Measurements from ENCODE around the gene CRY1. TPM values are rescaled to one million over a fixed set of nuclear protein-coding genes. Genes with fewer than 3 reads are reported as not detected.

Gene CRY1
- total RNA-seq, 2 experiments from 2014 or later: 26.6 to 27.8 TPM

DNA sequence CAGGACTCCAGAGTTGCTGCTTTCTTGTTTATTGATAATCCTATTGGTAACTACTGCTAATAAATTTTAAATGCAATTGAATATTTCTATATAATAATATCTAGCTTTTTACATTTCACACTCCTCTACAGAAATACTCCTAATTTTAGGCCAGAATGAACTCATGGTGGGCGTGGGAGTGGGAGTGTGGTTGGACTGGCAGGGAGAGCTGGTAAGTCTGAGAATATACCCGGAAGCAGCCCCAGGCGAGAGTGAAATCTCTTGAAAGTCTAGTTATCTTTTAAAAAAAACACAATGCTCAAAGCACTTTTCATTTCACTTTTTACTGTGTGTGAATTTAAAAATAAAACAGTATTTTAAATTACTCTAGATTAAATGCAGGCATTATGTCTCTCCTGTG, 132.9 kb downstream of the CRY1 start:
- Mint-ChIP-seq H3K4me3 (no peak overlapping the region), H3K27me3 (no peaks in the 10 kb centered on the region), H3K4me1 (ENCODE audit: low read depth) (peaks cover 46% of the 10 kb centered on the region), H3K9me3 (no peaks in the 10 kb centered on the region), H3K27ac (no peak overlapping the region), H3K36me3 (ENCODE audit: low read depth) (peaks cover 15% of the 10 kb centered on the region)
- intact Hi-C loops (cut with micrococcal nuclease): no loop called here
- no peak for TF ChIP-seq CTCF (IDR thresholded peaks at IDR 0.05)
- ChIA-PET POLR2A (no interaction called here), CTCF (interaction anchor here (1.7 kb wide), 1 partner anchor 10 kb away, joined by 8 read pairs; no protein-coding TSS in a partner anchor)
- DNase-seq (no peak), ATAC-seq (no peak)

GRCh38 chr12:106957583-106957982, 135.8 kb downstream of the CRY1 start:
- H3K9me3 Mint-ChIP-seq: no peaks in the 10 kb centered on the region
- H3K27ac Mint-ChIP-seq: peak overlapping the region; percentile 95
- TF ChIP-seq CTCF (IDR thresholded peaks at IDR 0.05): no peak
- peaks cover 32% of the 10 kb centered on the region for H3K4me1 Mint-ChIP-seq (ENCODE audit: low read depth)
- peak overlapping the region; percentile 96 for H3K4me3 Mint-ChIP-seq
- no peak for ATAC-seq
- no peak for DNase-seq
- ChIA-PET POLR2A (no interaction called here), CTCF (interaction anchor here (1.0 kb wide), 1 partner anchor 19 kb away, joined by 3 read pairs; no protein-coding TSS in a partner anchor)
- H3K27me3 Mint-ChIP-seq: no peaks in the 10 kb centered on the region
- peaks cover 16% of the 10 kb centered on the region for H3K36me3 Mint-ChIP-seq (ENCODE audit: low read depth)
- intact Hi-C loops (cut with micrococcal nuclease): no loop called here

GRCh38 chr12:106956048-106956578, 137.2 kb downstream of the CRY1 start:
- Mint-ChIP-seq H3K36me3 (ENCODE audit: low read depth) (peaks cover 16% of the 10 kb centered on the region), H3K4me1 (ENCODE audit: low read depth) (peaks cover 24% of the 10 kb centered on the region), H3K4me3 (peak overlapping the region; percentile 96), H3K27ac (peak overlapping the region; percentile 95), H3K27me3 (no peaks in the 10 kb centered on the region), H3K9me3 (no peaks in the 10 kb centered on the region)
- ChIA-PET CTCF (interaction anchor here (0.8 to 1.8 kb wide), 5 partner anchors 10 to 37 kb away, joined by 3 to 5 read pairs (median 3); partner anchors contain the start of gene MTERF2), POLR2A (interaction anchor here (0.7 to 2.2 kb wide), 11 partner anchors 12 to 654 kb away, joined by 3 to 11 read pairs (median 3); partner anchors contain the start of genes CRY1 and MTERF2)
- no peak for TF ChIP-seq CTCF (IDR thresholded peaks at IDR 0.05)
- DNase-seq: peak; percentile 78
- intact Hi-C loops (cut with micrococcal nuclease): no loop called here
- ATAC-seq: peak; percentile 45

DNA sequence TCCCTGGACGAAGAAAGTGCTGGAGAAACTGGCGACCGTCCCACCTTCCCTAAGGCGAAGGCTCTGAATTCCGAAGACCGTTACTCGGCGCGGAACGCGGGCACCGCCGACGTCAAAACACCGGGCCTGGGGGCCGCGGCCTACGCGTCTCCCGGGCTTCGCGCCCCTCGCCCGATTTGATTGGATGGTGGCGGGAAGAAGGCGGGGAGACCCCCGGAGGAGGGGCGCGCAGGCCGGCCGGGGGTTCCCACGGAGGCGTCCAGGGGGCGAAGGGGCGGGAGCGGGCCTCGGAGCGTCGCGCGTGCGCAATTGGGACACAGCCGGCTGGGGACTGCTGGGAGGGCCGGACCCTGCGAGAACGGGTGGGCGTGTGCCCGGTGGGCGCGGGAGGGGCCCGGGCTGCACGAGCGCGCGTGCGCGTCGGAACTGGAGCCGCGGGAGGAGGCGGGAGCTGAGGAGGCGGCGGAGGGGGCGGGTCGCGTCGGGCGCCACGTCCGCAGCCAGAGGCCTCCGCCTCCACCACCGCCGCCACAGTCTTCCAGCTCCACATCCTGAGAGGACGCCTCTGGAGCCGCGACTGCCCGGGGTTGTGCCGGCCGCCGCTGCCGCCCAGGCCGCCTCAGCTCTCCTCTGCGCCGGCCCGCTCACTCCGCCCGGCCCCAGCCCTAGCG, 137.8 kb downstream of the CRY1 start, which contains the start of gene TMEM263:
Gene TMEM263, plus strand, starts transcription at position 531 of the 671 bp plus-strand sequence. CDS start 11,210 bp downstream, outside the sequence.
- peak within 1 kb of the TSS; percentile 96 for H3K4me3 Mint-ChIP-seq
- H3K9me3 Mint-ChIP-seq: no peaks in the 10 kb centered on the region

More for the DNA sequence above, 137.8 kb downstream of the CRY1 start, which contains the start of gene TMEM263:
- DNase-seq (peak; percentile 92), ATAC-seq (peak; percentile 86)
- Mint-ChIP-seq H3K36me3 (ENCODE audit: low read depth) (peaks cover 13% of the 10 kb centered on the region), H3K27ac (peak within 1 kb of the TSS; percentile 95), H3K4me1 (ENCODE audit: low read depth) (peaks cover 19% of the 10 kb centered on the region), H3K27me3 (no peaks in the 10 kb centered on the region)
- intact Hi-C loops (cut with micrococcal nuclease): no loop called here
- ChIA-PET POLR2A (interaction anchor here (0.7 to 2.2 kb wide), 10 partner anchors 12 to 654 kb away, joined by 3 to 11 read pairs (median 3); partner anchors contain the start of genes CRY1, MTERF2 and POLR3B), CTCF (interaction anchor here (0.8 to 1.8 kb wide), 4 partner anchors 11 to 36 kb away, joined by 3 to 5 read pairs (median 4); partner anchors contain the start of gene MTERF2)
- no peak for TF ChIP-seq CTCF (IDR thresholded peaks at IDR 0.05)

Measured in activated CD8-positive, alpha-beta T cell treated with anti-CD3 and anti-CD28 coated beads for 36 hours (primary cell).